IMR-90 (cell line): ENCODE measurements around the gene KLHL36. TPM values are rescaled to one million over a fixed set of nuclear protein-coding genes. Genes with fewer than 3 reads are reported as not detected.

Experiments used
- ATAC-seq: fragments of 200-7000 bp; cut with Tn5 transposase; 2 replicates; pipeline ENCODE4 v1.9.1; 2020; ENCODE audit warnings: low read depth, mild to moderate bottlenecking, moderate library complexity
- BruUV-seq: library from RNA; stranded (reverse); fragments of 400-500 nt; replicated peaks from 2 replicates; lab custom pipeline; 2021; lab: Mats Ljungman, UMichigan
- CTCF ChIA-PET: fragments of 300-600 bp; formaldehyde crosslinking; extraction: SDS; loops from one replicate; lab custom pipeline; 2021; ENCODE audit warnings: antibody characterized with exemption; lab: Yijun Ruan, JAX
- POLR2A ChIA-PET: fragments of 300-600 bp; sonication (Branson Sonifier 250); formaldehyde crosslinking; loops from one replicate; lab custom pipeline; 2022; ENCODE audit warnings: antibody characterized with exemption; ENCODE audit not compliant: unreplicated experiment; lab: Charles Lee
- DNase-seq: peaks from one replicate; pipeline ENCODE4 v3.0.0; 2013
- H2AFZ ChIP-seq: replicated peaks from 2 replicates; pipeline ENCODE3; 2013; ENCODE audit warnings: low read length, mild to moderate bottlenecking; ENCODE audit not compliant: poor library complexity
- H2AK5ac ChIP-seq: 2 replicates; pipeline ENCODE4 v1.6.1; 2013; ENCODE audit warnings: low read depth, low read length, inconsistent platforms
- H2AK9ac ChIP-seq: replicated peaks from 2 replicates; pipeline ENCODE3; 2013; ENCODE audit warnings: mild to moderate bottlenecking, low read depth, low read length, moderate library complexity; ENCODE audit not compliant: poor library complexity
- H2BK120ac ChIP-seq: 2 replicates; pipeline ENCODE4 v1.6.1; 2013; ENCODE audit warnings: low read depth, low read length, inconsistent platforms
- H2BK15ac ChIP-seq: 3 replicates; pipeline ENCODE4 v1.6.1; 2013; ENCODE audit warnings: low read depth, low read length, inconsistent platforms
- H2BK20ac ChIP-seq: 2 replicates; pipeline ENCODE4 v1.6.1; 2013; ENCODE audit warnings: low read depth, mild to moderate bottlenecking, inconsistent platforms, low read length, moderate library complexity
- H2BK5ac ChIP-seq: 2 replicates; pipeline ENCODE4 v1.6.1; 2013; ENCODE audit warnings: mild to moderate bottlenecking, low read depth, low read length, inconsistent platforms; ENCODE audit not compliant: poor library complexity, severe bottlenecking
- H3K14ac ChIP-seq: replicated peaks from 2 replicates; pipeline ENCODE4 v1.6.1; 2013; ENCODE audit warnings: low read depth, low read length, inconsistent platforms
- H3K18ac ChIP-seq: 2 replicates; pipeline ENCODE4 v1.6.1; 2013; ENCODE audit warnings: low read depth, low read length, control low read depth
- H3K23ac ChIP-seq: 2 replicates; pipeline ENCODE4 v1.6.1; 2013; ENCODE audit warnings: low read depth, low read length, inconsistent platforms
- H3K27ac ChIP-seq: 2 replicates; pipeline ENCODE4 v1.5.1; 2013; ENCODE audit warnings: mild to moderate bottlenecking, control low read depth, low read length; ENCODE audit not compliant: insufficient read depth
- H3K27me3 ChIP-seq: 2 replicates; pipeline ENCODE4 v1.6.1; 2013; ENCODE audit warnings: low read length; ENCODE audit not compliant: control insufficient read depth, insufficient read depth
- H3K36me3 ChIP-seq: 2 replicates; pipeline ENCODE4 v1.6.1; 2013; ENCODE audit warnings: low read length, mixed read lengths; ENCODE audit not compliant: control insufficient read depth, insufficient read depth
- H3K4ac ChIP-seq: 2 replicates; pipeline ENCODE4 v1.6.1; 2013; ENCODE audit warnings: low read depth, low read length, inconsistent platforms
- H3K4me1 ChIP-seq: 2 replicates; pipeline ENCODE4 v1.6.1; 2013; ENCODE audit warnings: low read length, mixed read lengths; ENCODE audit not compliant: control insufficient read depth, insufficient read depth
- H3K4me2 ChIP-seq: 2 replicates; pipeline ENCODE4 v1.6.1; 2013; ENCODE audit warnings: low read depth, mild to moderate bottlenecking, control low read depth, low read length, moderate library complexity
- H3K4me3 ChIP-seq: 2 replicates; pipeline ENCODE4 v1.5.1; 2013; ENCODE audit warnings: low read depth, mild to moderate bottlenecking, control low read depth, low read length, moderate library complexity; ENCODE audit not compliant: insufficient read depth
- H3K56ac ChIP-seq: 2 replicates; pipeline ENCODE4 v1.6.1; 2013; ENCODE audit warnings: low read length, inconsistent platforms; ENCODE audit not compliant: insufficient read depth; ENCODE audit errors: extremely low read depth
- H3K79me1 ChIP-seq, 2 experiments: 2 replicates each; pipeline ENCODE4 v1.6.1; 2013; ENCODE audit warnings: low read length in 2 of 2, inconsistent platforms in 1 of 2, low read depth in 1 of 2
- H3K9ac ChIP-seq: 2 replicates; pipeline ENCODE4 v1.6.1; 2013; ENCODE audit warnings: low read depth, low read length, control low read depth
- H3K9me1 ChIP-seq: 2 replicates; pipeline ENCODE4 v1.6.1; 2013; ENCODE audit warnings: low read length, inconsistent platforms; ENCODE audit not compliant: insufficient read depth
- H3K9me3 ChIP-seq: 2 replicates; pipeline ENCODE4 v1.6.1; 2013; ENCODE audit warnings: low read length; ENCODE audit not compliant: control insufficient read depth, insufficient read depth
- H4K20me1 ChIP-seq: 2 replicates; pipeline ENCODE4 v1.6.1; 2013; ENCODE audit warnings: low read length, inconsistent platforms; ENCODE audit not compliant: insufficient read depth
- H4K5ac ChIP-seq: 2 replicates; pipeline ENCODE4 v1.6.1; 2013; ENCODE audit warnings: mild to moderate bottlenecking, low read depth, low read length, control low read depth
- H4K8ac ChIP-seq, 2 experiments: 2 replicates each; pipeline ENCODE4 v1.6.1; 2013; ENCODE audit warnings: low read depth in 2 of 2, low read length in 2 of 2, control low read depth in 1 of 2, inconsistent platforms in 1 of 2
- H4K91ac ChIP-seq: 2 replicates; pipeline ENCODE4 v1.6.1; 2013; ENCODE audit warnings: low read depth, low read length, inconsistent platforms; ENCODE audit not compliant: insufficient read depth
- CEBPB ChIP-seq: IDR thresholded peaks from 2 replicates; pipeline ENCODE4 v1.6.1; 2012; ENCODE audit warnings: low read depth, low read length, improper control_type of control experiment
- CHD1 ChIP-seq: IDR thresholded peaks from 2 replicates; pipeline ENCODE4 v1.6.1; 2012; ENCODE audit warnings: low read depth, low read length, improper control_type of control experiment
- FOS ChIP-seq: fragments of 150-350 bp; IDR thresholded peaks from 2 replicates; pipeline ENCODE4 v1.6.1; 2016; ENCODE audit warnings: low read depth, low read length
- MAZ ChIP-seq: IDR thresholded peaks from 2 replicates; pipeline ENCODE4 v1.6.1; 2012; ENCODE audit warnings: low read depth, mild to moderate bottlenecking, low read length, improper control_type of control experiment, moderate library complexity, borderline replicate concordance
- NFE2L2 ChIP-seq: fragments of 150-350 bp; IDR thresholded peaks from 2 replicates; pipeline ENCODE4 v1.6.1; 2016; ENCODE audit warnings: low read depth, mild to moderate bottlenecking, low read length
- RAD21 ChIP-seq: IDR thresholded peaks from 2 replicates; pipeline ENCODE4 v1.6.1; 2012; ENCODE audit warnings: low read length, improper control_type of control experiment
- RCOR1 ChIP-seq: IDR thresholded peaks from 2 replicates; pipeline ENCODE4 v1.6.1; 2012; ENCODE audit warnings: mild to moderate bottlenecking, low read length, improper control_type of control experiment; ENCODE audit not compliant: insufficient replicate concordance
- SMC3 ChIP-seq: fragments of 150-350 bp; IDR thresholded peaks from 2 replicates; pipeline ENCODE4 v1.6.1; 2016; ENCODE audit warnings: low read depth, mild to moderate bottlenecking, antibody characterized with exemption, low read length, moderate library complexity
- USF2 ChIP-seq: fragments of 150-350 bp; IDR thresholded peaks from 2 replicates; pipeline ENCODE4 v1.6.1; 2017; ENCODE audit warnings: mild to moderate bottlenecking, antibody characterized with exemption, low read length, low read depth
- WGBS, 2 experiments: methylation state at CpG; one replicate each; pipeline versions ENCODE4 v1.1.5 to v1.1.7; 2013; ENCODE audit warnings: missing lambda C conversion rate in 2 of 2; ENCODE audit not compliant: insufficient read length in 1 of 2; ENCODE audit errors: extremely low coverage in 2 of 2; 5-methylcytosine and 5-hydroxymethylcytosine counted together
- dilution Hi-C: fragments of 300-500 bp; cut with HindIII; formaldehyde crosslinking; loops from one replicate; pipeline ENCODE4 v1.14.3; 2018; ENCODE audit warnings: low sequenced_read_pairs; ENCODE audit not compliant: unreplicated experiment
- in situ Hi-C: fragments of 300-500 bp; cut with MboI; formaldehyde crosslinking; loops from 3 replicates; pipeline ENCODE4 v1.14.3; 2019; ENCODE audit warnings: low sequenced_read_pairs, inconsistent platforms, mixed read lengths
- intact Hi-C: fragments of 100-400 bp; cut with micrococcal nuclease; formaldehyde crosslinking; loops from 2 replicates; pipeline ENCODE4 v1.10.0; 2022
- polyA plus RNA-seq, 3 experiments: library from polyadenylated mRNA; depleted of rRNA; stranded (reverse); fragments of >200 nt; gene quantifications; 2 replicates each; pipeline ENCODE4 v1.2.3, GENCODE V29; 2012; ENCODE audit warnings: low replicate concordance in 1 of 3
- total RNA-seq: library from RNA; depleted of rRNA; stranded (reverse); fragments of >200 nt; gene quantifications from 2 replicates; pipeline ENCODE4 v1.2.3, GENCODE V29; 2012
- TF ChIP-seq, protein P1 (sequence below): fragments of 150-350 bp; IDR thresholded peaks from 2 replicates; pipeline ENCODE4 v1.6.1; 2016; ENCODE audit warnings: low read depth, mild to moderate bottlenecking, low read length, moderate library complexity, borderline replicate concordance

Gene KLHL36
- total and polyA plus RNA-seq, 2 of the 4 experiments (the other 2 are of a cell fraction), result 45.9 to 46.3 TPM

DNA sequence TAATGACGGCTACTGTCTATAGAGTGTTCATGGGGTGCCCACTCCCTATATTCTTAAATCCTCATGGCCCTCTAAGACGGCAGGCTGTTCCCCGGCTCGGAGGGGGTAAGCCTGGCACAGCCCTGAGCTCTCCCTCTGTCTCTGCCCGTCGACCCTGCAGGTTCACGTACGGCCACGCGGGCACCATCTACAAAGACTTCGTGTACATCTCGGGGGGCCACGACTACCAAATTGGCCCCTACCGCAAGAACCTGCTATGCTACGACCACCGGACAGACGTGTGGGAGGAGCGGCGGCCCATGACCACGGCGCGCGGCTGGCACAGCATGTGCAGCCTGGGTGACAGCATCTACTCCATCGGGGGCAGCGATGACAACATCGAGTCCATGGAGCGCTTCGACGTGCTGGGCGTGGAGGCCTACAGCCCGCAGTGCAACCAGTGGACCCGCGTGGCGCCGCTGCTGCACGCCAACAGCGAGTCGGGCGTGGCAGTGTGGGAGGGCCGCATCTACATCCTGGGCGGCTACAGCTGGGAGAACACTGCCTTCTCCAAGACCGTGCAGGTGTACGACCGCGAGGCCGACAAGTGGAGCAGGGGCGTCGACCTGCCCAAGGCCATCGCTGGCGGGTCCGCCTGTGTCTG lies 13.2 kb downstream of the KLHL36 start:
- H3K23ac ChIP-seq, result no peak overlapping the region
- 0 out of 2 replicates have a peak overlapping the region, but pooled peaks have one; percentile 15 for H2AK5ac ChIP-seq
- no peaks in the 10 kb centered on the region for H3K27me3 ChIP-seq
- in situ Hi-C loops, result no loop called here
- peaks cover 39 to 75% of the 10 kb centered on the region in 2 experiments for H3K79me1 ChIP-seq
- H4K5ac ChIP-seq, result no peak overlapping the region
- no peak overlapping the region for H4K91ac ChIP-seq
- dilution Hi-C loops, result no loop called here
- no peak overlapping the region for H3K9ac ChIP-seq
- 99% methylated on average over 45 of the region's 51 CpGs; no CpG with 5 or more reads in 1 of the 2 experiments for WGBS, 2 experiments
- ChIA-PET CTCF (no interaction called here), POLR2A (no interaction called here)
- no peaks in the 10 kb centered on the region for H3K9me3 ChIP-seq
- H4K20me1 ChIP-seq, result peaks cover 36% of the 10 kb centered on the region
- DNase-seq (no peak), ATAC-seq (no peak)
- H3K4me1 ChIP-seq, result peaks cover 4% of the 10 kb centered on the region
- peaks cover 77% of the 10 kb centered on the region for H3K36me3 ChIP-seq
- no peak overlapping the region for H3K18ac ChIP-seq
- no peak overlapping the region for H3K4me2 ChIP-seq
- peak overlapping the region; percentile 52 for H2AK9ac ChIP-seq
- no peak overlapping the region for H2BK5ac ChIP-seq
- H2BK15ac ChIP-seq, result no peak overlapping the region
- no peak overlapping the region for H4K8ac ChIP-seq
- TF ChIP-seq RAD21, result no peak
- no peak for TF ChIP-seq MAZ
- no peak for TF ChIP-seq SMC3
- TF ChIP-seq CHD1, result no peak
- no peak for TF ChIP-seq FOS
- no peak for TF ChIP-seq RCOR1
- no peak for TF ChIP-seq NFE2L2
- no peak for TF ChIP-seq USF2
- TF ChIP-seq, protein P1, sequence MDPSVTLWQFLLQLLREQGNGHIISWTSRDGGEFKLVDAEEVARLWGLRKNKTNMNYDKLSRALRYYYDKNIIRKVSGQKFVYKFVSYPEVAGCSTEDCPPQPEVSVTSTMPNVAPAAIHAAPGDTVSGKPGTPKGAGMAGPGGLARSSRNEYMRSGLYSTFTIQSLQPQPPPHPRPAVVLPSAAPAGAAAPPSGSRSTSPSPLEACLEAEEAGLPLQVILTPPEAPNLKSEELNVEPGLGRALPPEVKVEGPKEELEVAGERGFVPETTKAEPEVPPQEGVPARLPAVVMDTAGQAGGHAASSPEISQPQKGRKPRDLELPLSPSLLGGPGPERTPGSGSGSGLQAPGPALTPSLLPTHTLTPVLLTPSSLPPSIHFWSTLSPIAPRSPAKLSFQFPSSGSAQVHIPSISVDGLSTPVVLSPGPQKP, result no peak
- TF ChIP-seq CEBPB, result no peak
- no peak overlapping the region for H2BK120ac ChIP-seq
- intact Hi-C loops, result no loop called here
- peak overlapping the region; percentile 68 for H2AFZ ChIP-seq
- H3K56ac ChIP-seq, result no peak overlapping the region
- H3K4me3 ChIP-seq, result no peak overlapping the region
- no peak overlapping the region for H3K4ac ChIP-seq
- H2BK20ac ChIP-seq, result no peak overlapping the region
- BruUV-seq, result no TSS peak
- H3K14ac ChIP-seq, result no peak overlapping the region
- H3K27ac ChIP-seq, result no peak overlapping the region
- H3K9me1 ChIP-seq, result peaks cover 23% of the 10 kb centered on the region
